Upper lobe of left lung (tissue), 6 donors: ENCODE results near the gene MICAL3. TPM values are rescaled to one million over a fixed set of nuclear protein-coding genes. Genes with fewer than 3 reads are reported as not detected.

Experiments used
- ATAC-seq, 2 donors: fragments of 200-7000 bp; cut with Tn5 transposase; one replicate each; pipeline ENCODE4 v1.9.1; 2022; ENCODE audit warnings: mild to moderate bottlenecking in 2 of 2, moderate library complexity in 2 of 2; ENCODE audit not compliant: low FRiP score in 2 of 2
- DNase-seq, 2 donors: peaks; one replicate each; pipeline ENCODE4 v3.0.0-alpha.2; 2019 to 2020
- H3K27ac ChIP-seq, 4 donors: fragments of 200-600 bp; sonication (generic); one replicate each; pipeline ENCODE4 v1.5.1; 2016 to 2019
- H3K27me3 ChIP-seq, 4 donors: fragments of 200-600 bp; sonication (generic); one replicate each; pipeline ENCODE4 v1.5.1; 2017 to 2019
- H3K36me3 ChIP-seq, 4 donors: fragments of 200-600 bp; sonication (generic); one replicate each; pipeline ENCODE4 v1.5.1; 2016 to 2019
- H3K4me1 ChIP-seq, 4 donors: fragments of 200-600 bp; sonication (generic); one replicate each; pipeline ENCODE4 v1.5.1; 2018 to 2019
- H3K4me3 ChIP-seq, 4 donors: fragments of 200-600 bp; sonication (generic); one replicate each; pipeline ENCODE4 v1.5.1; 2017 to 2019; ENCODE audit warnings: mild to moderate bottlenecking in 2 of 4, moderate library complexity in 1 of 4
- H3K9me3 ChIP-seq, 4 donors: fragments of 200-600 bp; sonication (generic); one replicate each; pipeline ENCODE4 v1.5.1; 2018 to 2019
- CTCF ChIP-seq, 6 experiments: fragments of 450-650 bp in 4 of 6; fragments of 200-600 bp in 2 of 6; sonication (generic) in 2 of 6; IDR thresholded peaks; one replicate each; pipeline ENCODE4 v1.5.1; 2016 to 2019; ENCODE audit warnings: antibody characterized with exemption in 6 of 6
- EP300 ChIP-seq, 4 donors: sonication (generic); formaldehyde crosslinking; IDR thresholded peaks; one replicate each; pipeline ENCODE4 v1.5.1; 2017; ENCODE audit warnings: antibody characterized with exemption in 4 of 4, control low read depth in 2 of 4
- POLR2A ChIP-seq, 4 donors: fragments of 450-650 bp; IDR thresholded peaks; one replicate each; pipeline ENCODE4 v1.5.1; 2016 to 2017; ENCODE audit warnings: antibody characterized with exemption in 4 of 4, mild to moderate bottlenecking in 2 of 4
- POLR2AphosphoS5 ChIP-seq, 2 donors: sonication (generic); formaldehyde crosslinking; IDR thresholded peaks; one replicate each; pipeline ENCODE4 v1.5.1; 2017; ENCODE audit warnings: antibody characterized with exemption in 2 of 2
- WGBS, 2 donors: methylation state at CpG; one replicate each; pipeline ENCODE4 v1.1.5; 2017 to 2018; 5-methylcytosine and 5-hydroxymethylcytosine counted together
- total RNA-seq, 6 donors: library from RNA; depleted of rRNA in 4 of 6; stranded (reverse); fragments of >200 nt in 4 of 6; gene quantifications; one replicate each; pipeline versions ENCODE4 v1.1.0 to v1.2.1, GENCODE V29; 2016 to 2021
- donor health status: DM: no; HTN: no; CAD: no; lungs with moderate emphysema.
- donor health status: DM: no; HTN: yes; CAD: no; lungs with severe emphysema.

MICAL3 gene
- total RNA-seq, 6 donors from 2014 or later, result 6.4 to 39.8 (median 23.4) TPM

DNA sequence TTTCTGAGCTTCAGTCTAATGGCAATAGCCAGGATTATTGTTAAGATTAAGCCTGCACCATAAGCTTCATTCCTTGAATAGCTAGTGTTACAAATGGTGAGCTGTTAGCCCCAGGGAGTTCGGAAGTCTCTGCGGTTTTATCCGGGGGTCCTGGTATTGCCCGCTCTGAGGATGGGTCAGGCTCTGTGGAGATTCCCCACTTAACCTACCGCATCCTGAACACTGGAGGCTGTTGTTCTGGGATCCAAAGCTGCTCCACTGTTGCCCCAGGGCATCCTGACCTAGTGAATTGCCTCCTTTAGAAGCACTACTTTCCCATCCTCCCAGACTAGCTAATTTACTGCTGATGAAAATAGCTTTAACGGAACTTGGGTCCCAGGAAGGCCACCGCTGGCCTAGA, 38.9 kb upstream of the MICAL3 start:
- Histone ChIP-seq H3K27ac (no peak overlapping the region), H3K36me3 (no peaks in the 10 kb centered on the region), H3K9me3 (no peaks in the 10 kb centered on the region), H3K4me3 (no peak overlapping the region), H3K27me3 (no peaks in the 10 kb centered on the region), H3K4me1 (no peaks in the 10 kb centered on the region)
- TF ChIP-seq POLR2AphosphoS5 (IDR thresholded peaks at IDR 0.05) (no peak), EP300 (IDR thresholded peaks at IDR 0.05) (no peak), CTCF (IDR thresholded peaks at IDR 0.05) (no peak), POLR2A (IDR thresholded peaks at IDR 0.05) (no peak)
- WGBS, 2 donors, result 82 to 96% methylated on average over 3 to 7 of the region's 7 CpGs
- DNase-seq (no peak), ATAC-seq (no peak)

- TF ChIP-seq CTCF (IDR thresholded peaks at IDR 0.05), result no peak
- no peak for TF ChIP-seq POLR2A (IDR thresholded peaks at IDR 0.05)
- TF ChIP-seq POLR2AphosphoS5 (IDR thresholded peaks at IDR 0.05), result no peak
- Histone ChIP-seq H3K4me1 (peaks cover 0 to 4% (median 0%) of the 10 kb centered on the region in 4 donors), H3K4me3 (no peak overlapping the region), H3K36me3 (no peaks in the 10 kb centered on the region), H3K27me3 (no peaks in the 10 kb centered on the region), H3K27ac (no peak overlapping the region), H3K9me3 (no peaks in the 10 kb centered on the region)
- WGBS, 2 donors, result 92 to 96% methylated on average over 3 of the region's 3 CpGs
- DNase-seq (no peak), ATAC-seq (no peak)
Measured at GRCh38 chr22:18062421-18062820, 38.1 kb upstream of the MICAL3 start.

DNA sequence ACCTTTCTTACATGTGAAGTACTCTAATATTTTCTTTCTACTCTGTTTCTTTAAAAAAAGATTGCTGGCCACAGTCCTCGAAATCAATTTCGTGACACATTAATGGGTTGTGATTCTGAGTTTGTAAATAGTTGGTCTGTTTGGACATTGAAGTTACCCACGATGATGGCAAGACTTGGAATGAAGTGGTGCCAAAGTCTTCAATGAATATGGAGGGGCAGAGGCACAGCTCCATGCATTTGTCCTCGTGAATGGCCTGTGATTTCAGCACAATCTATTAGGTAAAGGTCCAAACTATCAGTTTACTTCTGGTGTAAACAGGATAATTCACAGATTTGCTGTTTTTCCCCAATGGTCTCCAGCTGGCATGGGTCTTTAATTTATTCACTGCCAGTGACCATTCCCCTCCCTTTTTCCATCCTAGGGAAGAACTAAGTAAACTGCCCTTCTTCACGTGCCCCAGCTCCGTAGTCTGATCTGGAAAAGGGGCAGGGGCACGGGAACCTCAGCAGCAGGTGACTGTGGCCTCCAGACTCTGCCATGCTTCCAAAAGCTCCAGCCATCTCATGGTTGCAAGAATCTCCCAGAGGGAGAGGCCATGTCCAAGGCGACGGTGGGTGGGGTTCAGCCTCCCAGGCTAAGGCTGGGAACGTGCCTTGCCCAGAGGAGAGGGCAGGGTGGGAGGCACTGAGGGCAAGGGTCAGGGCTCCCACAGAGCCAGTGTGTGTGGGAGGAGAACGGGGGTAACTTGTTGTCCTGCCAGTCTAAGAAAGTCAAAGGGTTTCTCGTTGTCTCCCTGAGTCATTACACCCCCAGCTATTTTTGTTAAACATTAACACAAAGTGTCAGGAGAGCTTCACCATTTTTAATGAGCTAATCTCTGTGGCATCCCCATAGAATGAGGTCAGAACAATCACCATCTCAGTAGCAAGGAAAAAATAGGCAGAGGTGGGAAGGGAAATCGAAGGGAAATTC, 36.6 kb upstream of the MICAL3 start:
- no peak for DNase-seq
- WGBS, 2 donors, result 75 to 79% methylated on average over 11 to 13 of the region's 13 CpGs

DNA sequence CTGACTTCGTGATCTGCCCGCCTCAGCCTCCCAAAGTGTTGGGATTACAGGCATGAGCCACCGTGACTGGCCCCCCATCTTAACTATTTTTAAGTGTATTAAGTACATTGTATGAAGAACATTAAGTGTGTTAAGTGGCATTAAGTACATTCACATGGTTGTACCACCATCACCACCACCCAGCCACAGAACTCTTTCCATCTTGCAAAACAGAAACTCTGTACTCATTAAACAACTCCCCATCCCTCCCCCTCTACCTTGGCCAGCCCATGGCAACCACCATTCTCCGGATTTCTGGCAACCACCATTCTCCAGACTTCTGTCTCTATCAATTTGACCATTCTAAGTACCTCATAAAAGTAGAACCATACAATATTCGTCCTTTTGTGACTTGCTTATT, 35.6 kb upstream of the MICAL3 start:
- Histone ChIP-seq H3K4me1 (peaks cover 13 to 15% (median 13%) of the 10 kb centered on the region in 4 donors), H3K27ac (no peak overlapping the region), H3K36me3 (no peaks in the 10 kb centered on the region), H3K4me3 (no peak overlapping the region), H3K9me3 (no peaks in the 10 kb centered on the region), H3K27me3 (no peaks in the 10 kb centered on the region)
- no peak for DNase-seq
- TF ChIP-seq CTCF (IDR thresholded peaks at IDR 0.05), result no peak
- no peak for TF ChIP-seq EP300 (IDR thresholded peaks at IDR 0.05)
- no peak for TF ChIP-seq POLR2A (IDR thresholded peaks at IDR 0.05)
- no peak for TF ChIP-seq POLR2AphosphoS5 (IDR thresholded peaks at IDR 0.05)
- 75 to 81% methylated on average over 5 of the region's 5 CpGs for WGBS, 2 donors
- ATAC-seq, result no peak

More for the DNA sequence above, 36.6 kb upstream of the MICAL3 start:
- no peak overlapping the region for H3K4me3 ChIP-seq
- no peaks in the 10 kb centered on the region for H3K9me3 ChIP-seq
- H3K4me1 ChIP-seq, result peaks cover 7 to 11% (median 11%) of the 10 kb centered on the region in 4 donors
- H3K36me3 ChIP-seq, result no peaks in the 10 kb centered on the region
- no peaks in the 10 kb centered on the region for H3K27me3 ChIP-seq
- no peak overlapping the region for H3K27ac ChIP-seq
- TF ChIP-seq POLR2AphosphoS5 (IDR thresholded peaks at IDR 0.05), result no peak
- TF ChIP-seq CTCF (IDR thresholded peaks at IDR 0.05), result no peak
- no peak for TF ChIP-seq POLR2A (IDR thresholded peaks at IDR 0.05)
- TF ChIP-seq EP300 (IDR thresholded peaks at IDR 0.05), result no peak
- ATAC-seq, result no peak
